Measurements from ENCODE around the gene SNTB2. TPM values are rescaled to one million over a fixed set of nuclear protein-coding genes. Genes with fewer than 3 reads are reported as not detected.
A peak's percentile ranks its signal among the peaks of the same experiment; 100 is the strongest.

The SNTB2 gene
- total and polyA plus RNA-seq, 9 of the 15 experiments (the other 6 are each of a cell fraction or from before 2014, with no cell fraction given) = 1.2 to 13.7 (median 5.7) TPM

- 0 out of 2 replicates have a peak, but pooled peaks have one; percentile 35 for TF ChIP-seq RREB1 (CRISPR knock-in tag; IDR thresholded peaks at IDR 0.05)
- no peak for TF ChIP-seq NCOR1 (IDR thresholded peaks at IDR 0.05)
- TF ChIP-seq ZNF79 (CRISPR knock-in tag; IDR thresholded peaks at IDR 0.05; ENCODE audit: low read depth) = no peak
- no peak for TF ChIP-seq ZNF449 (CRISPR knock-in tag; IDR thresholded peaks at IDR 0.05)
- no peak for TF ChIP-seq CCAR2 (IDR thresholded peaks at IDR 0.05; ENCODE audit: low read depth, low read length)
- no peak for TF ChIP-seq POLR3G (IDR thresholded peaks at IDR 0.05; ENCODE audit: extremely low read depth, insufficient read length, insufficient replicate concordance)
- TF ChIP-seq CUX1 (CRISPR knock-in tag; IDR thresholded peaks at IDR 0.05) = no peak
- TF ChIP-seq NELFE (IDR thresholded peaks at IDR 0.05; ENCODE audit: insufficient read depth, insufficient read length) = no peak
- no peak for TF ChIP-seq TBL1XR1 (IDR thresholded peaks at IDR 0.05; ENCODE audit: low read length in 2 of 2)
- TF ChIP-seq HES1 (IDR thresholded peaks at IDR 0.05; ENCODE audit: low read depth) = no peak
These were observed 124.8 kb downstream of the SNTB2 start (continued) for GRCh38 chr16:69311533-69312387.

All from K562 (cell line).